Naive thymus-derived CD8-positive, alpha-beta T cell (primary cell): ENCODE results near the gene PGBD5. TPM values are rescaled to one million over a fixed set of nuclear protein-coding genes. Genes with fewer than 3 reads are reported as not detected.

Source experiments
- ATAC-seq, 2 donors: fragments of 150-1000 bp; cut with Tn5 transposase in 1 of 2; sonication (Bioruptor Pico), chemical (Tn5 transposase) in 1 of 2; 1 replicate in 1 of 2; 2 replicates in 1 of 2; pipeline ENCODE4 v1.10.0; 2021; ENCODE audit warnings: mild to moderate bottlenecking in 2 of 2, moderate library complexity in 2 of 2
- POLR2A ChIA-PET: fragments of 350-600 bp; sonication (Branson Sonifier 250); formaldehyde crosslinking; loops from one replicate; lab custom pipeline; 2021; ENCODE audit warnings: antibody characterized with exemption; lab: Charles Lee
- DNase-seq, 10 donors: peaks; one replicate each; pipeline versions ENCODE4 v3.0.0 to v3.0.0-alpha.2; 2020 to 2022
- H3K27ac Mint-ChIP-seq, 10 donors: one replicate each; pipeline ENCODE4 v1.8.0; 2020 to 2022; ENCODE audit warnings: mild to moderate bottlenecking in 10 of 10, mixed read lengths in 10 of 10, moderate library complexity in 4 of 10, inconsistent platforms in 1 of 10
- H3K27me3 Mint-ChIP-seq, 5 donors: one replicate each; pipeline ENCODE4 v1.8.0; 2021 to 2022; ENCODE audit warnings: mixed read lengths in 5 of 5
- H3K36me3 Mint-ChIP-seq, 3 donors: one replicate each; pipeline ENCODE4 v1.8.0; 2020 to 2022; ENCODE audit warnings: mixed read lengths in 3 of 3, mild to moderate bottlenecking in 2 of 3, inconsistent platforms in 1 of 3
- H3K4me1 Mint-ChIP-seq, 4 donors: one replicate each; pipeline ENCODE4 v1.8.0; 2021 to 2022; ENCODE audit warnings: mixed read lengths in 4 of 4
- H3K4me3 Mint-ChIP-seq, 10 donors: one replicate each; pipeline ENCODE4 v1.8.0; 2020 to 2022; ENCODE audit warnings: mild to moderate bottlenecking in 10 of 10, mixed read lengths in 10 of 10, moderate library complexity in 6 of 10, inconsistent platforms in 1 of 10
- H3K9me3 Mint-ChIP-seq, 9 donors: one replicate each; pipeline ENCODE4 v1.8.0; 2020 to 2022; ENCODE audit warnings: mixed read lengths in 9 of 9, mild to moderate bottlenecking in 3 of 9, inconsistent platforms in 1 of 9, moderate library complexity in 1 of 9
- polyA plus RNA-seq, 3 donors: library from polyadenylated mRNA; unstranded; fragments of 300-500 nt; fragmentation: Illumina TruSeq; gene quantifications; one replicate each; pipeline ENCODE4 v1.2.3, GENCODE V29; 2021
- total RNA-seq, 8 experiments: library from RNA in 2 of 8; stranded (reverse) in 2 of 8; gene quantifications; one replicate each; pipeline ENCODE4 v1.2.3 and lab custom pipeline; 2021 to 2026

Gene PGBD5
- total and polyA plus RNA-seq, 5 experiments from 2014 or later, result not detected

DNA sequence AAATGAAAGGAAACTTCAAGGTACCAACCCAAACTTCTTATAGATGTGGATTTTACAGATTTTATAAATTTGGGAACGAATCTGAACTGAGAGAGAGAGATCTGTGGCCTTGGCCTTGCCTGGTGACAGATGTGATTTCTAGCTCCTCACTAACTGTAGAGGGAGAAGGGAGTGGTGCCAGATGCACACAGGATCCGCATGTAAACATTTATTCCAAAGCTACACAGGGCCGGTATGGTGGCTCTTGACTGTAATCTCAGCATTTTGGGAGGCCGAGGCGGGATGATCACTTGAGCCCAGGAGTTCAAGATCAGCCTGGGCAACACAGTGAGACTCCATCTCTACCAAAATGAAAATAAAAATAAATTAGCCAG is 77.1 kb downstream of the PGBD5 start:
- ATAC-seq (no peak), DNase-seq (no peak)
- Mint-ChIP-seq H3K36me3 (no peaks in the 10 kb centered on the region), H3K27me3 (peaks cover 1 to 17% (median 7%) of the 10 kb centered on the region in 5 donors), H3K4me1 (peaks cover 0 to 1% (median 0%) of the 10 kb centered on the region in 4 donors), H3K27ac (no peak overlapping the region), H3K9me3 (no peaks in the 10 kb centered on the region), H3K4me3 (no peak overlapping the region)
- POLR2A ChIA-PET, result no interaction called here

DNA sequence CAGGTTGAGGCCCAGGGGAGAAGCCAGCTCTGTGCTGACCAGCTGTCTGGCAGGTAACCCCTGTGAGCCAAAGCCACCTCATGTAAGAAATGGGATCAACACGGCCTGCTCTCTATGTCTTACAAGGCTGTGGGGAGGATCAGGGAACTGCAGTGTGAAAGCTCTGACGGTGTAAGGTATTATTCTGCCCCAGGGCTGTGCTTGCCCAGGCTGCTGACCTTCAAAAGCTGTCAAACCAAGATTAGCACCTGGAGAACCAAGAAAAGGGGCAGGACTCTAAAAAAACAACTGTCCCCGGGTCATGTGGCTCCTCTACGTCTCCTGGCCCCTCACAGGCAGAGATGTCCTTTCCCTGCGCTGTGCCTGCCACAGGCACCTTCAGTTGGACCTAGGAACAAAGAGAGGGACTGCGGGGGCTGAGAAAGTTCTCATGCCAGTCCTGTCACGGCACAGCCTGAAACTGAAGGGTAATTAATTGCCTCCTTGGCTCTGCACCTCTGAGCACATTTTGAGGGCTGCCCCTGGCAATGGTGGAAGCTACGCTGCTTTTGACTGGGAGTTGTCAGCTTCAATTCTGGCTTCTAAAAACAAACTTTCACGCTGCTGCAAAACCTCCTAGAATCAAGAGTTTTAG is 77.6 kb downstream of the PGBD5 start:
- Mint-ChIP-seq H3K9me3 (no peaks in the 10 kb centered on the region), H3K4me1 (peaks cover 0 to 1% (median 0%) of the 10 kb centered on the region in 4 donors), H3K27ac (no peak overlapping the region), H3K4me3 (no peak overlapping the region), H3K27me3 (peaks cover 1 to 17% (median 7%) of the 10 kb centered on the region in 5 donors), H3K36me3 (no peaks in the 10 kb centered on the region)
- ATAC-seq (no peak), DNase-seq (no peak)
- POLR2A ChIA-PET, result no interaction called here

DNA sequence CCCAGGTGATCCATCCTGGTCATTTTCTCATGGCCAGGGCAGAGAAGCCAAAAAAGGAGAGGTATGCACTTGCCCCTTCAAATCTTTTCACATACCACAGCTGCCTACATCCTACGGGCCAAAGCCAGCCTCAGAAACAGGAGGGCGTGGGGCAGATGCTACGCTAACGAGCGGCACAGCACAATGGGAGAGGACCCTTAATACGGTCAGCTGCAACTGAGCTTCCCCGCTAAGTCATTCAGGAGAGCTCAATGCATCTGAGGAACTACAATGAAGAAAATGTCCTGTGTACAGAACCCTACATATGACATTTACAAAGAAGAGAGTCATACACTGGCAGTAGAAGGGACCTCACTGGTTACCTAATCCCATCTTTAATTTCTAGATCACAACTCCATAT is 78.2 kb downstream of the PGBD5 start:
- POLR2A ChIA-PET, result no interaction called here
- Mint-ChIP-seq H3K4me1 (no peaks in the 10 kb centered on the region), H3K27me3 (peaks cover 1 to 17% (median 7%) of the 10 kb centered on the region in 5 donors), H3K4me3 (no peak overlapping the region), H3K27ac (no peak overlapping the region), H3K9me3 (no peaks in the 10 kb centered on the region), H3K36me3 (no peaks in the 10 kb centered on the region)
- DNase-seq (no peak), ATAC-seq (no peak)

DNA sequence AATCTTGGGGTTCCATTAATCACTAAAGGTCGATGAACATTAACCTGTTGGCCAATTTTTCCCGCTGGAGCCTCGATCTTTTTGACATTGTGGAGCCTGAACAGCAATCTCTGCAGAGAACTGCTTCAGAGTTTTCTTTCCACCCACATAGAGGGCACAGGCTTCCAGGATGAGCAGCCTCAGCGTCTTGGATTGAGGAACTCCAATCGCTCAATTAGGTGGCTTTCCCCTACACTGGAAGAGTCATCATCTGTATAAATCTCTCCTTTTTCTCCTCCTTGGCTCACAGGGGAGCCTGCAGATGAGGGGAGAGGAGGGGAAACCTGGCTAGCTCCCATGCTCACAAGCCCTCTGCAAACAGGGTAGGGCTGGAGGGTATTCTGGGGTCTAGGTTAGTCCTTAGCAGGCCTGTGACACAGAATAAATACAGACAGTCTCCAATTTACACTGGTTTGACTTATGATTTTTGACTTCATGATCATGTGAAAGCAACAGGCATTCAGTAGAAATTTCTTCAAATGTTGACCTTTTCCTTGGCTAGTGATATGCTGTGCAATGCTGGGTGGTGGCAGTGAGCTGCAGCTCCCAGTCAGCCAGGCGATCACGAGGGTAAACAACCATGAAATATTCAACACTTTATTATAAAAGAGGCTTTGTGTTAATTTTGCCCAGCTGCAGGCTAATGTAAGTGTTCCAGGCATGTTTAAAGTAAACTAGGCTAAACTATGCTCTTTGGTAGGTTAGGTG is 80.8 kb downstream of the PGBD5 start:
- Mint-ChIP-seq H3K4me3 (no peak overlapping the region), H3K36me3 (no peaks in the 10 kb centered on the region), H3K27me3 (peaks cover 1 to 17% (median 7%) of the 10 kb centered on the region in 5 donors), H3K27ac (no peak overlapping the region), H3K9me3 (no peaks in the 10 kb centered on the region), H3K4me1 (no peaks in the 10 kb centered on the region)
- no peak for DNase-seq
- ATAC-seq, result no peak
- POLR2A ChIA-PET, result no interaction called here

DNA sequence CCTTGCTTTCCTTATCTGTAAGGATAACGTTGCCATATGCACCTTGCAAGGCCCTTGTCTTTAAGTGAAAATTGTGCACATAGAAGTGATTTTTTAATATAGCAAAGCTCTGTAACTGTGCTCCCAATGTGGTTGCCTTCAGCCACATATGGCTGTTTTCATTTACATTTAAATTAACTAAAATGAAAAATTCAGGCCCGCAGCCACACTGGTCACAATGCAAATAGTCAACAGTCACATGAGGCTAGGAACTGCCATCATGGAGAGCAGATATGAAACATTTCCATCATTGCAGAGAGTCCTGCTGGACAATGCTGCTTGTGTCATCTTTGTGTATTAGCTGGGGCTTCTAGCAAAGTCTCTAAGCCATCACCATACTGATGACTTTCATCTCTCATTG is 83.4 kb downstream of the PGBD5 start:
- H3K9me3 Mint-ChIP-seq, result no peaks in the 10 kb centered on the region

DNA sequence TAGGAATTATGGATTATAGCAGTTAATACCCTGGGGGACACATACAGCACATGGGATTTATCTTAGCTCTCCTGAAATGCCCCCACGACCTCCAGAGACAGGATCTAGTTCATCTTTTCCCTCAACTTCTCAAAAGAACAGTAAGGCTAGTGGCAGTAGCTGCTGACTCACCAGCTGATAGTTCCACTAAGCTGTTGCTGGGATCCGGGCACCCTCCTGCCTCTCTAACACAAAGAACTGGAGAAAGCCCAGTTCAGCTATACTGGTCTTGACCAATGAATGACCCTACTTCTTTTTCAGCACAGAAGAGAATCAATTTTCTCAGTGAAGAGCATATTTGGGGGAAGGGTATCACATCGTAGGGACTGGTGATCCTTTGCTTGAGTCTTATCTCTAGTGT is 84.1 kb downstream of the PGBD5 start:
- POLR2A ChIA-PET, result no interaction called here
- H3K27me3 Mint-ChIP-seq, result peaks cover 5 to 26% (median 10%) of the 10 kb centered on the region in 5 donors
- no peaks in the 10 kb centered on the region for H3K36me3 Mint-ChIP-seq
- no peaks in the 10 kb centered on the region for H3K9me3 Mint-ChIP-seq
- H3K27ac Mint-ChIP-seq, result no peak overlapping the region
- H3K4me1 Mint-ChIP-seq, result no peaks in the 10 kb centered on the region
- H3K4me3 Mint-ChIP-seq, result no peak overlapping the region
- no peak for ATAC-seq
- DNase-seq, result no peak

More for the DNA sequence above, 83.4 kb downstream of the PGBD5 start:
- no peak overlapping the region for H3K4me3 Mint-ChIP-seq
- peaks cover 4 to 20% (median 7%) of the 10 kb centered on the region in 5 donors for H3K27me3 Mint-ChIP-seq
- no peak overlapping the region for H3K27ac Mint-ChIP-seq
- DNase-seq (no peak), ATAC-seq (no peak)
- H3K36me3 Mint-ChIP-seq, result no peaks in the 10 kb centered on the region
- H3K4me1 Mint-ChIP-seq, result no peaks in the 10 kb centered on the region
- POLR2A ChIA-PET, result no interaction called here

DNA sequence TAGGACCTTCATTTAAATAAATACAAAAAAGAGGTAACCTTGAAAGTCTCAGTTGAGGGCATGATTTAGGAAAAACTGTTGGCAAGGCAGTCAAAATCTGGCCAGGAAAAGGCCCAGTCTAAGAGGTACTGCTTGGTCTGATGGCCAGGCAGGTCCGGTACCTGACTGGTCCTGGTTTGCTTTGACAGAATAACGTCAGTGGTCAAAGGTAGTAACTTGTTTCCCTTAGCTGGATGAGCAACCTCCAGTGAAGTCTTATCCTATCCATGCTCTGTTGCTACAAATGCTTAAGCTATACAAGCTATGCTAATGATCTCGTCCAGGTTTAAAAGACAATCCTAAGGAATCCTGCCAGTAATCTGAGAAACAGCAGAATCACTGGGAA is 85.0 kb downstream of the PGBD5 start:
- Mint-ChIP-seq H3K27ac (no peak overlapping the region), H3K9me3 (no peaks in the 10 kb centered on the region), H3K4me3 (no peak overlapping the region), H3K4me1 (no peaks in the 10 kb centered on the region), H3K27me3 (peaks cover 5 to 34% (median 11%) of the 10 kb centered on the region in 5 donors), H3K36me3 (no peaks in the 10 kb centered on the region)
- POLR2A ChIA-PET, result no interaction called here
- DNase-seq (no peak), ATAC-seq (no peak)

DNA sequence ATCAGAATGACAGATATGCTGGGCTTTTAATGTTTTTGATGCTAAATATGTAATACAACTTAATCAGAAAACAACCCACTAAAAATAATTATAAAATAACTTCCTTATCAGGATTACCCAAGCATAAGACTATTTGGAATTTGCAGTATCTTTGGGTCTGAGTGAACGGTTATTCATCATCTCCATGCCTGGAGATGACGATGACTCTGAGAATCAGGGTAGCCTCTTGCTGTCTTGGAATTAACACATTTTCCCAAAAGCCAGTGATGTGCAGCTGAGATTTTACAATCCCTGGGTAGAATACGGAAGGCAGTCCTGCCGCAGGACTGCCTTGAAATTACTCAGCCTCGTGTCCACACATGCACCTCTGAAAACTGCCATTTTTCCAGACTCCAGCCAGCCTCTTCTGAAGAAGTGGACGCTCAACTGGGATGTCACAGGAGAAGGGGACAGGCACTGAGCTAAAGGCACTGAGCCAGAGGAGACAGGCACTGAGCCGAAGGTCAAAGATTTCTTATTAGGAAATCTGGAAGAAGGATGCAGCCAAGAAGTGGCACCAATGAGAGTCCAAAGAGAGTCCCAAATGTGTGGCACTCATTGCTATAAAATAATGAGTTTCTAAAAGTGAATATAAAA is 85.5 kb downstream of the PGBD5 start:
- Mint-ChIP-seq H3K27ac (no peak overlapping the region), H3K9me3 (no peaks in the 10 kb centered on the region)
- POLR2A ChIA-PET, result no interaction called here

DNA sequence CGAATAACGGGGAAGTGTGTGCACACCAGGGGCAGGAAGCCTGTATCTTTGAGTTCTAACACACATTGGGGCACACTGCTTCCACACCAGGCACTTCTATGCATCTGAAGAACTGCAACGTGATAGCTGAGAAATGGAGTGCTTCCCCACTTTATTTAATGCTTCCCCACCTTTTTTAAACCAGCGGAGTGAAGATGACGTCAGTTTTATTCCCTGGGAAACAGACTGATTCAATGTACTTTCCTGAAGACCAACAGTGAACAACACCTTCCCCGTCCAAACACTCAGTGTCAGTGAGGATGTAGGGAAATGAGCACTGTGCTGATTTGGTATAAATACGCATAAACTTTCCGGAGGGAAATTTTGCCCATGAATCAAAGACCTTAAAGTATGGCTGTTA is 87.1 kb downstream of the PGBD5 start:
- Mint-ChIP-seq H3K36me3 (no peaks in the 10 kb centered on the region), H3K27me3 (peaks cover 13 to 38% (median 17%) of the 10 kb centered on the region in 5 donors), H3K9me3 (no peaks in the 10 kb centered on the region), H3K4me3 (no peak overlapping the region), H3K4me1 (peaks cover 0 to 2% (median 0%) of the 10 kb centered on the region in 4 donors), H3K27ac (no peak overlapping the region)
- POLR2A ChIA-PET, result no interaction called here
- ATAC-seq (no peak), DNase-seq (no peak)

More for the DNA sequence above, 85.5 kb downstream of the PGBD5 start:
- Mint-ChIP-seq H3K4me1 (peaks cover 0 to 2% (median 0%) of the 10 kb centered on the region in 4 donors), H3K4me3 (no peak overlapping the region), H3K36me3 (no peaks in the 10 kb centered on the region), H3K27me3 (peaks cover 7 to 39% (median 16%) of the 10 kb centered on the region in 5 donors)
- ATAC-seq, result no peak
- no peak for DNase-seq

DNA sequence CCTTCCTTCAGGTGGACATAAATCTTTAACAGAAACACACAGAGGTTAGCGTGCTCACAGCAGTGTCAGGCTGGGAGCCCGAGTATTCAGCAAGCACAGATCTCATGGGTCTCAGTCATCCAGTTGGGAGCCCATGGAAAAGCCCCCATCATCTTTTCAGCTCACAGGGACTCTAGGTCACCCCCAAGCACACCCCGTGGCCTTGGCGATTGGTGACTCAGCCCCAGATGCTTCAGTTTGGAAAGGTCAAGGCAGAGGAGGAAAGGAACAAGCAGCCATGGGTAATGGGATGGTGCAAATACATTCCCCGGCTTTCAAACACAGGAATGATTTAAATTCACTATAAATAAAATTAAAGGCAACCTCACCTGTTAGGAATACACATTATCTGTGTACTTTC is 88.9 kb downstream of the PGBD5 start:
- Mint-ChIP-seq H3K27me3 (peaks cover 17 to 38% (median 19%) of the 10 kb centered on the region in 5 donors), H3K4me3 (no peak overlapping the region), H3K9me3 (no peaks in the 10 kb centered on the region), H3K27ac (peak overlapping the region in 1 of 10 donors; percentile 17), H3K4me1 (peaks cover 0 to 2% (median 0%) of the 10 kb centered on the region in 4 donors), H3K36me3 (no peaks in the 10 kb centered on the region)
- POLR2A ChIA-PET, result no interaction called here
- DNase-seq (no peak), ATAC-seq (no peak)

DNA sequence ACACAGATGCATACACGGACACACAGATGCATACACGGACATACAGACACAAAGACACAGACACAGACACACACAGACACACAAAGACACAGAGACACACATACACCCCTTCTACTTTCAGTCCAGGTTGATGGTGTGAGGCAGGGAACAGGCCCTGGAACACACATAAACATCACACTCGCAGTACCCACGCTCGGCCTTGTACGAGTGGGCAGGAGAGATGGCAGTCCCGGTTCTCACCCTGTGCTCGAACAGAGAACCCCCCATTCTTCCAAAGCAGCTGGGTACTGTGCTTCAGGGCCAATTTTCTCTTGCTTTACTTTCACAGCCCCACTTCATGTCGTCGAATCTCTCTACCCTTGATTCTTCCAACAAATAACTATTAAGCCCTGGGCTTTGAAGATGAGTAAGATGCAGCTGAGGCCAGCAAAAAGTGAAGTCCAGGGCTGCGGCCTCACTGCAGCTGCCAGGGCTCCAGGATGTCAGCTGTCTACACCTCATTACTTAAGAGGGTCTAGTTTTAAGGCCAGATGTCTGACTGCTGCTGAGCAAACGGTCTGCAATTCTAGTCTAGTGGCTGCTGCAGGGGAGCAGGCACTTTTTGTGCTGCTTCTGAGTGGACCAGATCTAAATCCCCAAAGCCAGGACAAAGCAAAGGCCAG is 90.1 kb downstream of the PGBD5 start:
- ATAC-seq (no peak), DNase-seq (no peak)
- POLR2A ChIA-PET, result no interaction called here
- H3K27ac Mint-ChIP-seq, result no peak overlapping the region
- H3K27me3 Mint-ChIP-seq, result peaks cover 17 to 38% (median 19%) of the 10 kb centered on the region in 5 donors
- H3K4me1 Mint-ChIP-seq, result peaks cover 0 to 2% (median 0%) of the 10 kb centered on the region in 4 donors
- H3K4me3 Mint-ChIP-seq, result no peak overlapping the region
- no peaks in the 10 kb centered on the region for H3K9me3 Mint-ChIP-seq
- H3K36me3 Mint-ChIP-seq, result no peaks in the 10 kb centered on the region

DNA sequence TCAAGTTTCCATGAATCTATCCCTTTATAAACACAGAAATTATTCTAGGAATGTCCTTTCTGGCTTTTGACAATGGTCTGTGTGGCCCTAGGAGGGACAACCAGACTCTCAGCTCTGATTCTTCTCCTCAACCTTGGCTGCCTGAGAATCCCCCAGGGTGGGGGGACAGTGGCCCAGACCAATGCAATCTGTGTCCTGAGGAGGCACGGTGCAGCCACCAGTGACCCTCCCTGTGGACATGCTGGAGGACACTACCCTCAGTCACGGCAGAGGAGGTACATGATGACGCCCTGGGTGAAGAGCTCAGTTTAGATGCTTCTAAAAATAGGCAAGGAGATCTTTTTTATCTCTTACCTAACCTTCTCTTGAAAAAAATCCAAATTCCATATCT is 91.7 kb downstream of the PGBD5 start:
- POLR2A ChIA-PET, result no interaction called here
- H3K27ac Mint-ChIP-seq, result no peak overlapping the region
- DNase-seq (no peak), ATAC-seq (no peak)
- H3K27me3 Mint-ChIP-seq, result peaks cover 14 to 34% (median 19%) of the 10 kb centered on the region in 5 donors
- no peaks in the 10 kb centered on the region for H3K36me3 Mint-ChIP-seq
- no peaks in the 10 kb centered on the region for H3K9me3 Mint-ChIP-seq
- H3K4me1 Mint-ChIP-seq, result peaks cover 0 to 2% (median 0%) of the 10 kb centered on the region in 4 donors
- H3K4me3 Mint-ChIP-seq, result no peak overlapping the region
